ENCODE results near the gene SPATS1.

SPATS1 gene

DNA sequence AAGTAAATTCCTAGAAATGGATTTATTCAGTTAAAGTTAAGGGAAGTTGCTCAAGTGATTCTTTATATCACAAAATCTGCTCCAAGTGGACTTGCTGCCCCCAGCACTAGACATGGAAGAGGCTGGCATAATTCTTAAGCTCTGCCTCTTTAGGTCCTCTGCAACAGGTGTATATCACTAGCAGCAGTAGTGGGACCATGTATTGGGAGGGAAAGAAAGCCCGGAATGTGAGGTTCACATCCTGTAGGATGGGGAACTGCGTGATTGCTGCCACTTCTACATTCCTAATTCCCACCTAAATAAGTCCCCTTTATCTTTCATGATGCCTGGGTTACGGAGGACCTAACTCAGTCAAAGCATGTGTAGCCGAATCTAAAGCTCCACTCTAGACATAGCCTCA is 13.2 kb downstream of the SPATS1 start:
- H3K9ac ChIP-seq (ENCODE audit: low read depth, low read length), result no peak overlapping the region
- H2AFZ ChIP-seq (ENCODE audit: low read depth, low read length), result no peak overlapping the region
- H3K4me3 ChIP-seq (ENCODE audit: low read depth in 1 of 2, low read length in 2 of 2), result no peak overlapping the region
- H3K36me3 ChIP-seq (ENCODE audit: insufficient read depth, low read length), result no peaks in the 10 kb centered on the region
- H3K79me2 ChIP-seq (ENCODE audit: insufficient read depth, low read length), result no peaks in the 10 kb centered on the region
- no peaks in the 10 kb centered on the region for H3K9me3 ChIP-seq (ENCODE audit: insufficient read depth, low read length, severe bottlenecking)
- no peak for DNase-seq
- no peaks in the 10 kb centered on the region for H4K20me1 ChIP-seq (ENCODE audit: insufficient read depth, low read length)
- H3K4me1 ChIP-seq (ENCODE audit: insufficient read depth, low read length), result no peaks in the 10 kb centered on the region
- ATAC-seq (ENCODE audit: insufficient read depth, low read depth), result no peak
- no peak overlapping the region for H3K4me2 ChIP-seq (ENCODE audit: insufficient read depth, low read length)
- TF ChIP-seq, protein P1, sequence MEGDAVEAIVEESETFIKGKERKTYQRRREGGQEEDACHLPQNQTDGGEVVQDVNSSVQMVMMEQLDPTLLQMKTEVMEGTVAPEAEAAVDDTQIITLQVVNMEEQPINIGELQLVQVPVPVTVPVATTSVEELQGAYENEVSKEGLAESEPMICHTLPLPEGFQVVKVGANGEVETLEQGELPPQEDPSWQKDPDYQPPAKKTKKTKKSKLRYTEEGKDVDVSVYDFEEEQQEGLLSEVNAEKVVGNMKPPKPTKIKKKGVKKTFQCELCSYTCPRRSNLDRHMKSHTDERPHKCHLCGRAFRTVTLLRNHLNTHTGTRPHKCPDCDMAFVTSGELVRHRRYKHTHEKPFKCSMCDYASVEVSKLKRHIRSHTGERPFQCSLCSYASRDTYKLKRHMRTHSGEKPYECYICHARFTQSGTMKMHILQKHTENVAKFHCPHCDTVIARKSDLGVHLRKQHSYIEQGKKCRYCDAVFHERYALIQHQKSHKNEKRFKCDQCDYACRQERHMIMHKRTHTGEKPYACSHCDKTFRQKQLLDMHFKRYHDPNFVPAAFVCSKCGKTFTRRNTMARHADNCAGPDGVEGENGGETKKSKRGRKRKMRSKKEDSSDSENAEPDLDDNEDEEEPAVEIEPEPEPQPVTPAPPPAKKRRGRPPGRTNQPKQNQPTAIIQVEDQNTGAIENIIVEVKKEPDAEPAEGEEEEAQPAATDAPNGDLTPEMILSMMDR (IDR thresholded peaks at IDR 0.05; ENCODE audit: borderline replicate concordance, extremely low read depth, low read length, poor library complexity, severe bottlenecking), result no peak
- TF ChIP-seq EZH2 (IDR thresholded peaks at IDR 0.05; ENCODE audit: borderline replicate concordance, low read depth, low read length, severe bottlenecking), result no peak
- no peak overlapping the region for H3K27ac ChIP-seq (ENCODE audit: low read length)
- H3K27me3 ChIP-seq (ENCODE audit: insufficient read depth, low read length, poor library complexity), result peaks cover 9% of the 10 kb centered on the region

DNA sequence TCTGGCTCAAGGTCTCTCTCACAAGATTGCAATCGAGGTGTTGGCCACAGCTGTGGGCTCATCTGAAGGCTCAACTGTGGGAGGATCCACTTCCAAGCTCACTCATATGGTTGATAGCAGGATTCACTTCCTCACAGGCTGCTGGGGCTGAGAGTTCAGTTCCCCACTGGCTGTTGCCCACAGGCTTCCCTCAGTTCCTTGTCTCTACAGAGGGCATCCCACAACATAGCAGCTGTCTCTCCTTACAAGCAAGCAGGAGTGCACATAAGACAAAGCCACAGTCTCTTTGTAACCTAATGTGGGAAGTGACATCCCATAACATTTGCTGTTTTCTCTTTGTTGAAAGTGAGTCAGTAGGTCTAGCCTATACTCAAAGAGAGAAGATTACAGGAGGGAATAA is 14.0 kb downstream of the SPATS1 start:
- H3K9me3 ChIP-seq (ENCODE audit: insufficient read depth, low read length, severe bottlenecking), result no peaks in the 10 kb centered on the region
- no peak overlapping the region for H3K4me3 ChIP-seq (ENCODE audit: low read depth in 1 of 2, low read length in 2 of 2)
- TF ChIP-seq EZH2 (IDR thresholded peaks at IDR 0.05; ENCODE audit: borderline replicate concordance, low read depth, low read length, severe bottlenecking), result no peak
- TF ChIP-seq, protein P1 (IDR thresholded peaks at IDR 0.05; ENCODE audit: borderline replicate concordance, extremely low read depth, low read length, poor library complexity, severe bottlenecking), result no peak
- no peak overlapping the region for H3K27ac ChIP-seq (ENCODE audit: low read length)
- H3K36me3 ChIP-seq (ENCODE audit: insufficient read depth, low read length), result no peaks in the 10 kb centered on the region
- no peak overlapping the region for H2AFZ ChIP-seq (ENCODE audit: low read depth, low read length)
- DNase-seq, result no peak
- no peak for ATAC-seq (ENCODE audit: insufficient read depth, low read depth)
- no peak overlapping the region for H3K4me2 ChIP-seq (ENCODE audit: insufficient read depth, low read length)
- H3K9ac ChIP-seq (ENCODE audit: low read depth, low read length), result no peak overlapping the region
- no peaks in the 10 kb centered on the region for H3K4me1 ChIP-seq (ENCODE audit: insufficient read depth, low read length)
- H3K27me3 ChIP-seq (ENCODE audit: insufficient read depth, low read length, poor library complexity), result peaks cover 9% of the 10 kb centered on the region
- no peaks in the 10 kb centered on the region for H3K79me2 ChIP-seq (ENCODE audit: insufficient read depth, low read length)
- no peaks in the 10 kb centered on the region for H4K20me1 ChIP-seq (ENCODE audit: insufficient read depth, low read length)

DNA sequence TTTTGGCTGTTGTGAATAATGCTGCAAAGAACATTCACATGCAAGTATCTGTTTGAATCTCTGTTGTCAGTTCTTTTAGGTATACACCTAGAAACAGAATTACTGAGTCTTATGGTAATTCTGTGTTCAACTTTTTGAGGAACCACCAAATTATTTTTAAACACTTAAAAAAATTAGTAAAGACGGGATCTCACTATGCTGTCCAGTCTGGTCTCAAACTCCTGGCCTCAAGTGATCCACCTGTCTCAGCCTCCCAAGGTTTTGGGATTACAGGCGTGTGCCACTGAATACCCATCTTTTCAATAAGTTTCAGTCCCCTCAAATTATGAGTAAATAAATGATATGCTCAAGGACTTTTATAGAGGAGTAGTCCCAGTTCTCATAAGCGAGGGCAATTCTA is 17.5 kb downstream of the SPATS1 start:
- no peak for DNase-seq
- Histone ChIP-seq H3K27me3 (ENCODE audit: insufficient read depth, low read length, poor library complexity) (peaks cover 9% of the 10 kb centered on the region), H3K4me1 (ENCODE audit: insufficient read depth, low read length) (no peaks in the 10 kb centered on the region), H2AFZ (ENCODE audit: low read depth, low read length) (no peak overlapping the region), H3K9ac (ENCODE audit: low read depth, low read length) (no peak overlapping the region), H3K79me2 (ENCODE audit: insufficient read depth, low read length) (no peaks in the 10 kb centered on the region), H3K4me2 (ENCODE audit: insufficient read depth, low read length) (no peak overlapping the region), H3K9me3 (ENCODE audit: insufficient read depth, low read length, severe bottlenecking) (no peaks in the 10 kb centered on the region), H4K20me1 (ENCODE audit: insufficient read depth, low read length) (no peaks in the 10 kb centered on the region), H3K4me3 (ENCODE audit: low read depth in 1 of 2, low read length in 2 of 2) (no peak overlapping the region), H3K27ac (ENCODE audit: low read length) (no peak overlapping the region), H3K36me3 (ENCODE audit: insufficient read depth, low read length) (no peaks in the 10 kb centered on the region)
- TF ChIP-seq EZH2 (IDR thresholded peaks at IDR 0.05; ENCODE audit: borderline replicate concordance, low read depth, low read length, severe bottlenecking), result no peak
- TF ChIP-seq, protein P1 (IDR thresholded peaks at IDR 0.05; ENCODE audit: borderline replicate concordance, extremely low read depth, low read length, poor library complexity, severe bottlenecking), result no peak
- ATAC-seq (ENCODE audit: insufficient read depth, low read depth), result no peak

DNA sequence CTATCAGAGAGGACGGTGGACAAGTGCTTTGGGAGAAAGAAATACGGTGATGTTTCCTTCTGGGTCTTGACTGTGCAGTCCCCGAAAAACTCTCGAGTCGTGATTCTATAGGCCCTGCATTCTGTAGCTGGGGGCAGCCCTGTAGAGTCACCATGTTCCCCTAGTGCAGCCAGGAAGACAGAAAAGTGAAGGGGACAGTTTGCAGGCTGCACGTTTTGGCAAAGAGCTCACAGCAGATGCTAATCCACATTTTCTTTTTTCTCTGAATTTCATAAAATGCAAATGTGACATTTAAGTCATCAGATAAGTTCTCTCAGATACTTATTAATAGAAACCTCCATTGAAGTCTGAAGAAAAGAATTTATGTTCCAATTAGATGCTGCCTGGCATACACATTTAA is 19.5 kb downstream of the SPATS1 start:
- Histone ChIP-seq H3K36me3 (ENCODE audit: insufficient read depth, low read length) (no peaks in the 10 kb centered on the region), H4K20me1 (ENCODE audit: insufficient read depth, low read length) (no peaks in the 10 kb centered on the region), H3K27me3 (ENCODE audit: insufficient read depth, low read length, poor library complexity) (peaks cover 4% of the 10 kb centered on the region), H3K9me3 (ENCODE audit: insufficient read depth, low read length, severe bottlenecking) (no peaks in the 10 kb centered on the region), H3K79me2 (ENCODE audit: insufficient read depth, low read length) (no peaks in the 10 kb centered on the region), H3K27ac (ENCODE audit: low read length) (no peak overlapping the region), H3K9ac (ENCODE audit: low read depth, low read length) (no peak overlapping the region), H3K4me1 (ENCODE audit: insufficient read depth, low read length) (no peaks in the 10 kb centered on the region), H3K4me3 (ENCODE audit: low read depth in 1 of 2, low read length in 2 of 2) (no peak overlapping the region), H3K4me2 (ENCODE audit: insufficient read depth, low read length) (no peak overlapping the region), H2AFZ (ENCODE audit: low read depth, low read length) (no peak overlapping the region)
- TF ChIP-seq EZH2 (IDR thresholded peaks at IDR 0.05; ENCODE audit: borderline replicate concordance, low read depth, low read length, severe bottlenecking), result no peak
- TF ChIP-seq, protein P1 (IDR thresholded peaks at IDR 0.05; ENCODE audit: borderline replicate concordance, extremely low read depth, low read length, poor library complexity, severe bottlenecking), result no peak
- DNase-seq (no peak), ATAC-seq (ENCODE audit: insufficient read depth, low read depth) (no peak)

Data from DND-41 (cell line).